ENCODE data around the gene PYCR2.

PYCR2 gene

GRCh38 chr1:225873281-225873850, 50.7 kb downstream of the PYCR2 start:
- no peak for DNase-seq

- no peak for DNase-seq
These were observed 52.0 kb downstream of the PYCR2 start for GRCh38 chr1:225872075-225872430.

- DNase-seq: peak; percentile 49 to 92
These were observed 52.5 kb downstream of the PYCR2 start for GRCh38 chr1:225871359-225872074.

GRCh38 chr1:225870911-225871310, 53.1 kb downstream of the PYCR2 start:
- peak; percentile 19 to 72 for DNase-seq
